NCI-H1436 (cell line): ENCODE data around the gene MRM1.

Experiments
- DNase-seq: peaks from one replicate; lab custom pipeline; 2025; lab: John Stamatoyannopoulos, UW

MRM1 gene

GRCh38 chr17:36631022-36631421 lies 29.6 kb downstream of the MRM1 start:
- no peak for DNase-seq

DNA sequence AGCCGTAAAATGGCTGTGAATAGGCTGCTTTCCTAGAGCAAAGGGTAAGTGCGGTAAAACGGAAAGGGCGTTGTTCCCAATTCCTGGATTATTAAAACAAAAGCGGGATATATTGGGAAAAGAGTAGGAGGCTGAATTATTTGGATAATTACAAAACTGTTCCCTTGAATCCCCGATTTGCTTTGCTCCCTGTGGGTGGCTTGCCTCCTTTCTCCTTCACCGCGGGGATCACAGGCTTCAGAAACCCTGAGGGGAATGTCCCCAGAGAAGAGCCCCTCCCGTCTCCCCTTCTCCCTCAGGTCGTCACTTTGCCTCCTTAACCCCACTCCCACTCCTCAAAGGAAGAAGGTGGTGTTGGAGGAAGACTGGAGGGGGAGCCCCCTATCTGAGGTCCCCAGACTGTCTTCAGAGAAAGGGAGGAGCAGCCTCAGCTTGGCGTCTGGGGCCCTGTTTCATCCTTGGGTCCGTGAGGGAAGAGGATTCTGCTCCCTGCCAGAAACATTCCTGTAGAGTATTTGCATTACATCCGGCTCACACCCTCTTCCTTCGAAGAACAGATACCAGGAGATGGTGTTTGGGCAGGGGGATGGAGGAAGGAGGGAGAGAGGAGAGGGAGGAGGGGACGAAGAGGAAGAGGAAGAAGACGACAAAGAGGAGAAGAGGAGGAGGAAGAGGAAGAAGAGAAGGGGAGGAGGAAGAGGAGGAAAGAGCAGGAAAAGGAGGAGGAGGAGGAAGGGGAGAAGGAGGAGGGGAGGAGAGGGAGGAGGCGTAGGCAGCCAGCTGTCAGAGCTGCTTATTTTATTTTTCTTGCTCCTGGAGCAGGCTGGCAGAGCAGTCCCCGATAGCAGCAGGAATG lies 31.8 kb downstream of the MRM1 start:
- DNase-seq = no peak

- DNase-seq = no peak
Measured at GRCh38 chr17:36640346-36640745, 39.0 kb downstream of the MRM1 start.

DNA sequence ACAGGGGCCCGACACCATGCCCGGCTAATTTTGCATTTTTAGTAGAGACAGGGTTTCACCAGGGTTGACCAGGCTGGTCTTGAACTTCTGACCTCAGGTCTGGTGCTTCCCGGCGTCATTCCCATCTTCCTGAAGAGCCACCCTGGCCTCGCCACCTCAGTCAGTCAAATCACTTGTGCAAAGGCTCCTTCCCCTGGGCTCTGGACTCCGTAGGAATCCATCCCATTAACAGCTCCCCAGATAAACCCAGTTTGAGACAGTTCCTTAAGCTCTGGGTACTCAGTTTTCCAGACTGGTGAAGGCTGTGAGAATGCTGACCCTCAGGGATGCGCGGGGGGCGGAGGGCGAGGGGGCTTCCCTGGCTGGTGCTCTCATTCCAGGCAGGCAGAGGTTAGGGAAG lies 39.5 kb downstream of the MRM1 start:
- no peak for DNase-seq

DNA sequence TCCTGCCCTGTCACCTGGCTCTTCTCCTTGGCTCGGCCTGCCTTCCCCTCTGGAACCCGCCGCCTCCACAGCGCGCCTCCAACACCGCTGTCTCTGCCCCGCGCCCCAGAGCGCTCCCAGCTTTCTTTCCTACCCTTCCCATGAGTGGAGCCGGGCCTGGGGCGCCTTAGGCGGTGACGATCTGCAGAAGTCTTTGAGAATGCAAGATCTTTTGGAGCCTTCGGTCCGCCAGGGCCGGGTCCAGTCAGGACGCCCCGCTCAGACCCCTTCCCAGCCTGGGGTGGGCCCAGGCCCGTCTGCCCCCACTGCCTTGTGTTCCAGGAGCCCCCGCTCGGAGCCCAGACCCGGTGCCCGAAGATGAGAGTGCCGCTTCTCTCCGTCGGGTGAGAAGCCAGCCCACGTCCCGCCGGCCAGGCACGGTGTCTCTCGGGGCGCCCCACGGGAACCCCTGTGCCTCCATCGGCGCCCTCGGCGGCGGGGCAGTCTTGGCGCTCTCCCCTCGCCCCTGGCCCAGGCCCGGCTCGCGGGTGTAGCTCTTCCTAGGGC lies 40.0 kb downstream of the MRM1 start:
- DNase-seq = no peak

DNA sequence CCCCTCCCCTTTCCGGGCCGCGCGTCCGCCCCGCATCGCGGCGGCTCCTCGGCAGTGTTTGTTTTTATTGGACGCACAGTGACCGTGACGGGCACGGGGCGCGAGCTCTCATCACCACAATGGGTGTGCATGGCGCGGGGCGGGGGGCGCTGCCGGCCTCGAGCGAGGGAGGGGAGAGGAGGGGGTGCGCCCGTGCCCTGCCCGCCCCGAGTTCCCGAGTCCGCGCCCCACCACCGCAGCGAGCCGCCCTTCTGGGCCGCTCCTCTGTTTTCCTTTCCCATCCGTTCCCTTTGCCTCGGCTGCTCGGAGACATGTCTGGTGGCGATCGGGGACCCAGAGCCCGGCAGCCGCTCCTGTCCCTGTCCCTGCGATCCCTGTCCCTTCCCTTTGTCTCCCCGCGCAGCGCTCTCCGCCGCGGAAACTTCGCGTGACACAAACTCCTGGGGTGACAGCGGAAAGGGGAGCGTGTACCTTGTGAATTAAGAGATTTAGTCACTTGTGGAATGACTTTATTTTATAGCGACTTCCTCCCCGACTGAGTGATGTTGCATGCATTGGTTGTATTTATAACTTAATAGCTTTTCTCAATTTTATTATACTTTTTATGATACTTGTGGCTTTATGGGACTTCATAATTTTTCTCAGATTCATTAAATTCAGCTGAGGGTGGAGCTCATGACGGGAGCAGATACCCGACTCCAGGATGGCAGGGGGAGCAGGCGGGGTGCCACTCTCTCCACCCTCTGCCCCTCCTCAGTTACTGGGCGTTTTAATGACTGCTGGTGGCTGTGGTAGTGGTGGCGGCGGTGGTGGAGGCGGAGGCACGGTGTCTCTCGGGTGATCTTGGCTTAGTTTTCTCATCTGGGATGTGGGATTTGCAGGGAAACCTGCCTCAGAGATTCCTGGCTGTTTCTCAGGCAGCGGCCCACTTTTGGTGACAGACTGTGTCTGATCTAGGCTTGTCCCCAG lies 40.8 kb downstream of the MRM1 start:
- DNase-seq = no peak

GRCh38 chr17:36643086-36643685 lies 41.8 kb downstream of the MRM1 start:
- no peak for DNase-seq

DNA sequence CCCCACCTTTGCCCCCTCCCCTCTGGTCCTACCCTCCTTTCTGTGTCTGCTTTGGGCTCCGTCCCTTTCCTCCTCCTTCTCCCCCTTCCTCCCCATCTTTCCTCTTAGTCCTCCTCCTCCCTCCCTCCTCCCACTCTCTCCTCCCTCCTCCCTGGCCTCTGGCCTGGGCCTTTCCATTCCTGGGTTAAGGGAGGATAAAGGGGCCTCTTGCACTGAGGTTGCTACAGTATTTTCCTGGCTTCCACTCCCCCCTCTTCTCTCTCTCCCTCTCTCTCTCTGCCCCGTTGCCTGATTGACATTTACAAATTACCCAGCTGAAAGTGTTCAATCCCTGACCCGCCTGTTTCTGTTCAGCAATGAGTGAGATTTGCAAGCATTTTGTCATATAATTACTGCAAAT lies 44.0 kb downstream of the MRM1 start:
- DNase-seq = no peak

DNA sequence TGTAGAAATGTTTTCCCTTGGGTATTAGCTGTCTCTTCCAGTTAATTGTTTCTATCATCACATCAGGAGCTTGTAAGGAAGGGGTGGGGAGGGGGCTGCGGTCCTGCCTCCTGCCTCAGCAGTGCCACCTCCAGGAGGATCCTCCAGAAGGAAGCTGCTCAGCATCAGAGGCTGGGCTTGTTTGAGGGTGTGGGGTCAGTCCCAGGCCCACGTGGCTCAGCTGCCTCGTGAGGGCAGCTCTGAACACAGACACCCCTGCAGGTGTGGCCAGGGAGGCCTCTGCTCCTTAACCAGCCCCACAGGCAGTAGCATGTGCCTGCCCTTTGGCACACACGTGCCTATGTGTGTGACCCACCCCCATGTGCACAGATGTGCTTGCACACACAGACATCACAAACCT lies 46.3 kb downstream of the MRM1 start:
- peak; percentile 49 for DNase-seq

DNA sequence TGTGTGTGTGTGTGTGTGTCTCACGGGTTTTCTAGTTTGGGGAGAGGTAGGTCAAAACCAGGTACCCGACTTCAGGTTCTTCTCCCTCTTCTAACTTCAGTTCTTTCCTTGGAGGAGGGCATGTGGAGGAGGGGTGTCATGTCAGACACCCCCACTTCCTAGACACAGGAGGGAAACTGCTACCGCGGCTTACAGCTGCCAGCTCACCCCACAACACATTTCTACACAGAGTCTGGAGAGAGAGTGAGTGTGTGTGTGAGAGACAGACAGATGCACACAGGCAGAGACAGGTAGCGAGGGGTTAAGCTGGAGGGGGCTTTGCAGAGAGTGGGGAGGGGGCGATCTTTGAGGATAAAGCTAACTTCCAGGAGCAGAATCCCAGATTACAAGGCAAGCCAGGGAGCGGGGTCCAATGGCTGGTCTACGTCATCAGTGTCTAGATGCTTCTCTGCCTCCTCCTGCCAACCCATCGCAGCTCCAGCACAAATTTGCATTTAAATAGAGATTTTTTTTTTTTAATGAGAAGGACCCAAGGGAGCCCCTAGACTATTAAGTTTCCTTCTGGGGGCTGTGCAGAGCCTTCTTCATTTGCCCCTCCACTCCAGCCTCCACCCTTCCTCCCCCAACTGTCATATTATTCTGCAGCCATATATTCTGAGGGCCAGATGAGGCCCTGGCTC lies 48.9 kb downstream of the MRM1 start:
- peak; percentile 93 for DNase-seq

- no peak for DNase-seq
Measured at GRCh38 chr17:36653374-36653773, 52.0 kb downstream of the MRM1 start.

DNA sequence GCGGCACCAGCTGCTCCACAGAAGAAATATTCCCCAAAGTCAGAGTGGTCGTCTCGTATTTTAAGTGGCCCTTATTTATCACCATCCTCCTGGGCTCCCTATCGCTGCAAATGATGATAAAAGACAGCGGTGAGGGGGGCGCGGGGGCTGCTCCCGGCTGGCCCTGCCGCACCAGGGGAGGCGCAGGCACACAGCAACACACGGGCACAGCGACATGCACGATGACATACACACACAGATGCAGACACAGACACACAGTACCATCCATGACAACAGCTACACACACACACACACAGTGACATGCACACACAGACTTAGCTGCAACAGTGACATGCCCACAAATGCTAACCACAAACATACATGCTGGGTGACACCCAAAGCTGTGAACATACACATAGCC lies 52.5 kb downstream of the MRM1 start:
- no peak for DNase-seq

DNA sequence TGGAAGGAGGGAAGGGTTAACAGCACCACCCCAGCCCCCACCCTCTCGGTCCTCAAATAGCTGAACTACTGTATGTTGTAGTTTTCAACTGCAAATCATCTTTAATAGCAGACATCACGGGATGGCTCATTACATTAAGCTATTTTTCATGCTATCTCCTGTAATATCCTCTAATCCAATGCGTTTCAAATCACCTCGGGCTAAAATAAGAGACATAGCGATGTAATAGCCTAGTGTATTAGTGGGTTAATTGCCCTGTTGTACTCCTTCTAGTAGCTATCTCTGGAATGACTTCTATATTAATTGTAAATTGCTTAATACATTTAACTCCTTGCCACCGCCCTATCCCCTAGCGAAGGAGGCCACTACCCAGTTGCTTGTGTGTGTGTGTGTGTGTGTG lies 54.3 kb downstream of the MRM1 start:
- no peak for DNase-seq

DNA sequence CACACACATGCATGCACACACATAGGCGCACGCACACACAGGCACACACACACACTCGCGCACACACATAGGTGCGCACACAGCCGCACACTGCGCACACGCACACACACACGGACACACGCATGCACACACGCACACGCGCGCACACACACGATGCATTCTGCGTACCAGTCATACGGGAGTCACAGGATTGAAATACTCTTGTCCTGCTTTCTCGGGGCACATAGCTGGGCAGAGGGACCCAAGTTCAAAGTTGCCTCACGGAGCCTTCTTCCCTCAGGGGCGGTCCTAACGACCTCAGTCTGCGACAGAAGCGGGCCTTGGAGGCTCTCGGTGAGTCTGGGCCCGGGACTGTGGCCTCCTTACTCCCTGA lies 56.0 kb downstream of the MRM1 start:
- DNase-seq = no peak

DNA sequence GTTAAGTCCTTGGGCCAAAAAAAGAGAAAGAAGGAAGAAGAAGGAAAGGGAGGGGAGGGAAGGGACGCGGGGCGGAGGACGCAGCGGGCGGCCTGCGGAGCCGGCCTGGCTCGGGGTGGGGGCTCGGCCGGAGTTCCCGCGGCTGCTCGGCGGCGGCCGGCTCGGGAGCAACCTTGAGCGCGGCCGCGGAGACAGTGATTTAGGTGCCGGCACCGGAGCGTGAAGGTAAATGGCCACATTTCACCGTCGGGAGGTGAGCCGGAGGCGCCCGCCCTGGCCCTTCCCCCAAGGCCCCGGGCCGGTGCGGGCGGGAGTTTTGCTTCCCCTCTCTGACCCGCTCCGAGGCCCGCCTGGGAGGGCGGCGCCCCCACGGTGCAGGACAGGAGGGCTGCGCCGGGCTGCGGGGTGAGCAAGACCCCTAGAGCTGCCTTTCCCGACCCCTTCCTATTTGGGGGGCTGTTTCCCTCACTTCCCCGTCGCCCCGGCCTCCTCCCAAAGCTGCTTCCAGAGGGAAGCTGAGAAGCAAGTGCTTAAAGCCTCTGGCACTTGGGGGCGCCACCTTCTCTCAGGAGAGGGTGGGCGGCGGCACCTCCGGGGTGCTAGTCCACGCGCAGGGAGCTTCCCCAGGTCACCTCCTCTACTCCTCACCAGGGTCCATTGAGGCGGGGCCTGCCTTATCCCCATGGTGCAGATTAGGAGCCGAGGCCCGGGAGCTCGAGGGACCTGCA lies 56.5 kb downstream of the MRM1 start:
- DNase-seq = peak; percentile 47
